ENCODE data around the gene CPLX1. TPM values are rescaled to one million over a fixed set of nuclear protein-coding genes. Genes with fewer than 3 reads are reported as not detected.

CPLX1 gene
- total RNA-seq, 2 experiments from 2014 or later = 1.5 TPM

DNA sequence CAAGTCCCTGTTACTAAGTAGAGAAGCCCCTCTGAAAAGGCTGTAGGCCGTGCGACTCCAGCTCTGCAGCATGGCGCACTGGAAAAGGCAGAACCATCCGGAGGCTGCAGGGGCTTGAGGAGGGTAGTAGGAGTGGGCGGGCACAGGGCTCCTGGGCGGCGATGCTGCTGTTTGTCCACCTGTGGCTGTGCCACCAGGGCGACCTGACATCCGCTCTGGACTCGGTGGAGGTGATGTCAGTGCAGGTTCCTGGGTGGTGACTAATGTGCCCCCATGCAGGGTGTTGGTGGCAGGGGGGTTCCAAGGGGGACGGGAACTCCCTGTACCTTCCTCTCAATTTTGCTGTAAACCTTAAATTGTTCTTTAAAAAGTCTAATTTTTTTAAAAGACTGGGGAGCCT lies 62.0 kb downstream of the CPLX1 start:
- intact Hi-C loops (cut with DNase I, micrococcal nuclease) = no loop called here
- TF ChIP-seq, protein P1, sequence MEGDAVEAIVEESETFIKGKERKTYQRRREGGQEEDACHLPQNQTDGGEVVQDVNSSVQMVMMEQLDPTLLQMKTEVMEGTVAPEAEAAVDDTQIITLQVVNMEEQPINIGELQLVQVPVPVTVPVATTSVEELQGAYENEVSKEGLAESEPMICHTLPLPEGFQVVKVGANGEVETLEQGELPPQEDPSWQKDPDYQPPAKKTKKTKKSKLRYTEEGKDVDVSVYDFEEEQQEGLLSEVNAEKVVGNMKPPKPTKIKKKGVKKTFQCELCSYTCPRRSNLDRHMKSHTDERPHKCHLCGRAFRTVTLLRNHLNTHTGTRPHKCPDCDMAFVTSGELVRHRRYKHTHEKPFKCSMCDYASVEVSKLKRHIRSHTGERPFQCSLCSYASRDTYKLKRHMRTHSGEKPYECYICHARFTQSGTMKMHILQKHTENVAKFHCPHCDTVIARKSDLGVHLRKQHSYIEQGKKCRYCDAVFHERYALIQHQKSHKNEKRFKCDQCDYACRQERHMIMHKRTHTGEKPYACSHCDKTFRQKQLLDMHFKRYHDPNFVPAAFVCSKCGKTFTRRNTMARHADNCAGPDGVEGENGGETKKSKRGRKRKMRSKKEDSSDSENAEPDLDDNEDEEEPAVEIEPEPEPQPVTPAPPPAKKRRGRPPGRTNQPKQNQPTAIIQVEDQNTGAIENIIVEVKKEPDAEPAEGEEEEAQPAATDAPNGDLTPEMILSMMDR (IDR thresholded peaks at IDR 0.05) = no peak
- Mint-ChIP-seq H3K4me3 (no peak overlapping the region), H3K27me3 (no peaks in the 10 kb centered on the region), H3K27ac (no peak overlapping the region), H3K9me3 (no peaks in the 10 kb centered on the region), H3K36me3 (ENCODE audit: low read depth) (peaks cover 76% of the 10 kb centered on the region), H3K4me1 (ENCODE audit: low read depth) (peaks cover 25% of the 10 kb centered on the region)
- peaks cover 49% of the 10 kb centered on the region for H3K36me3 ChIP-seq (ENCODE audit: insufficient read depth, low read length)
- H3K27ac ChIP-seq (ENCODE audit: low read depth in 1 of 2, low read length in 2 of 2) = no peak overlapping the region
- H3K9me3 ChIP-seq (ENCODE audit: control insufficient read depth in 1 of 2, insufficient read depth in 1 of 2, low read length in 2 of 2) = peaks cover 0 to 20% of the 10 kb centered on the region in 2 experiments
- CTCF ChIA-PET = no interaction called here
- no peak overlapping the region for H3K4me3 ChIP-seq (ENCODE audit: low read length)
- POLR2A ChIA-PET = no interaction called here
- H3K4me1 ChIP-seq (ENCODE audit: insufficient read depth, low read length) = peaks cover 21% of the 10 kb centered on the region
- ATAC-seq (ENCODE audit: poor library complexity) = no peak
- peak in 1 of 14 experiments; percentile 33 for DNase-seq
- H3K27me3 ChIP-seq (ENCODE audit: control insufficient read depth in 1 of 2, insufficient read depth in 2 of 2, low read length in 2 of 2) = no peaks in the 10 kb centered on the region

DNA sequence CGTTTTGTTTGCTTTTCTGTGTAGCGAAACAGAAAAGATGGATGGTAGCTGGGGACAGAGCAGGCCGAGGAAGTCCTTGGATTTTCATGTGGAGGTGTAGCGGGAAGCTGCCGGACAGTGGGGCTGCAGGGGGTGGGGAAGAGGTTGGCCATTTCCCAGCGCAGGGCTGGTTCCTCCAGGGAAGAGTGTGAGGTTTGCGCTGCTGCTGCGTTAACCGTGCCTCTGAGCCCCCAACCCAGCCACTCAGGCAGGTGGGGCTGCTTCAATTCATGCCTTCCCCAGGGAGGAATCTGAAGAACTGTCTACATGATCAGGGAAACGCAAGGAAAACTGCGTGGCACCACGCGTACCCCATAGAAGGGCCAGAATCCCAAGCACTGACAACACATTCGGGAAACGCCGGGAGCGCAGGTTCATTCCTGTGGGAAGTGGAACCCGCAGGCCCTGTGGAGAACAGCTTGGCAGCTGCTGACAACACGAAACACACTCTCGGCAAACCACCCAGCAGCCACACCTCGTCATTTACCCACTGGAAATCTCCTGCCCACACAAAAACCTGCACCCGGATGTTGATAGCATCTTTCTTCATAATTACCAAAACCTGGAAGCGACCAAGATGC lies 62.6 kb downstream of the CPLX1 start:
- DNase-seq (no peak), ATAC-seq (ENCODE audit: poor library complexity) (no peak)
- ChIA-PET POLR2A (interaction anchor here (1.2 kb wide), 1 partner anchor 18 kb away, joined by 3 read pairs; no protein-coding TSS in a partner anchor), CTCF (no interaction called here)
- TF ChIP-seq, protein P1 (IDR thresholded peaks at IDR 0.05) = no peak
- peak overlapping the region; percentile 7 for H3K27ac Mint-ChIP-seq
- H3K4me3 ChIP-seq (ENCODE audit: low read length) = no peak overlapping the region
- no peaks in the 10 kb centered on the region for H3K9me3 Mint-ChIP-seq
- H3K27ac ChIP-seq (ENCODE audit: low read depth in 1 of 2, low read length in 2 of 2) = no peak overlapping the region
- H3K27me3 ChIP-seq (ENCODE audit: control insufficient read depth in 1 of 2, insufficient read depth in 2 of 2, low read length in 2 of 2) = no peaks in the 10 kb centered on the region
- no peak overlapping the region for H3K4me3 Mint-ChIP-seq
- H3K36me3 ChIP-seq (ENCODE audit: insufficient read depth, low read length) = peaks cover 42% of the 10 kb centered on the region
- H3K27me3 Mint-ChIP-seq = no peaks in the 10 kb centered on the region
- H3K36me3 Mint-ChIP-seq (ENCODE audit: low read depth) = peaks cover 74% of the 10 kb centered on the region
- H3K4me1 Mint-ChIP-seq (ENCODE audit: low read depth) = peaks cover 25% of the 10 kb centered on the region
- peaks cover 0 to 20% of the 10 kb centered on the region in 2 experiments for H3K9me3 ChIP-seq (ENCODE audit: control insufficient read depth in 1 of 2, insufficient read depth in 1 of 2, low read length in 2 of 2)
- peaks cover 20% of the 10 kb centered on the region for H3K4me1 ChIP-seq (ENCODE audit: insufficient read depth, low read length)
- intact Hi-C loops (cut with DNase I, micrococcal nuclease) = no loop called here

DNA sequence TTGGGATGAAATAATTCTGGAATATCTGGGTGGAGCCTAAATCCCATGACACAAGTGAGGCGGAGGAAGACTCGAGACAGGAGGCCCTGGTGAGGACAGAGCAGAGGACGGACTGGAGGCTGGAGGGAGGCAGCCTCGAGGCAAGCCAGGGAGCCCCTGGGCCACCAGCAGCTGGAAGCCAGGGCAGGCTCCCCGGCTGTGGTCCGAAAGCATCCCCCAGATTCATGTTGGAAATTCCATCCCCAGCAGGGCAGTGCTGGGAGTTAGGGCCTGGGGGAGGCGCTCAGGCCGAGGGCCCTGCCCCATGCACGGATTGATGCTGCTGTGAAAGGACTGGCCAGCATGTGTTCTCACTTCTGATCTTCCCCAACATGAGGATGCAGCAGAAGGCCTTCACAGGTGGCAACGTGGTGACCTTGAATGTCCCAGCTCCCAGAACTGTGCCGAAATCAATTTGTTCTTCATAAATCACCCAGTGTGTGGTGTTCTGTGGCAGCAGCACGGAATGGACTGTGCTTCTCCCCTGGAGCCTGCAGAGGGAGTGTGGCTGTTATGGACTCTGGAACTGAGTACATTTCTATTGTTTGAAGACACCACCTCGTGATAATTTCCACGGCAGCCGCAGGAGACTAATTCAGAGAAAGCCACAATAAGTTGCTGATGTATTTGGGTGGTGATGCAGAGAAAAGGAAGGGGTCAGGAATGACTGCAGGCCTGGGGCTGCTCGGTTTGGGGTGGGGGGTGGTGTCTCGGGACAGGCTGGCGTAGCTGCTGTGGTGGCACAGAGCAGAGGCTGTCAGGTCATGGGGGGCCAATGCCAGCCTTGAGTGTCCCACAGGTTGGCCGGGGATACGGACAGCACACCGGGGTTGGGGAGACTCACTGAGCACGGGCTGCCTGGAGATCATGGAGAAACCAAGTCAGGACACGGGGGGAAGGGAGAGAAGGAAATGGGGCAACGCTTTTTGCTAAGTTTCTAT lies 63.4 kb downstream of the CPLX1 start:
- CTCF ChIA-PET = no interaction called here
- intact Hi-C loops (cut with DNase I, micrococcal nuclease) = no loop called here
- peaks cover 20% of the 10 kb centered on the region for H3K4me1 ChIP-seq (ENCODE audit: insufficient read depth, low read length)
- Mint-ChIP-seq H3K36me3 (ENCODE audit: low read depth) (peaks cover 69% of the 10 kb centered on the region), H3K27ac (peak overlapping the region; percentile 42), H3K4me1 (ENCODE audit: low read depth) (peaks cover 22% of the 10 kb centered on the region), H3K27me3 (no peaks in the 10 kb centered on the region), H3K9me3 (no peaks in the 10 kb centered on the region), H3K4me3 (no peak overlapping the region)
- TF ChIP-seq, protein P1 (IDR thresholded peaks at IDR 0.05) = no peak
- no peaks in the 10 kb centered on the region for H3K27me3 ChIP-seq (ENCODE audit: control insufficient read depth in 1 of 2, insufficient read depth in 2 of 2, low read length in 2 of 2)
- H3K36me3 ChIP-seq (ENCODE audit: insufficient read depth, low read length) = peaks cover 38% of the 10 kb centered on the region
- DNase-seq (no peak), ATAC-seq (ENCODE audit: poor library complexity) (no peak)
- H3K9me3 ChIP-seq (ENCODE audit: control insufficient read depth in 1 of 2, insufficient read depth in 1 of 2, low read length in 2 of 2) = peaks cover 0 to 20% of the 10 kb centered on the region in 2 experiments
- no peak overlapping the region for H3K4me3 ChIP-seq (ENCODE audit: low read length)
- H3K27ac ChIP-seq (ENCODE audit: low read depth in 1 of 2, low read length in 2 of 2) = no peak overlapping the region
- POLR2A ChIA-PET = interaction anchor here (1.2 kb wide), 1 partner anchor 19 kb away, joined by 3 read pairs; no protein-coding TSS in a partner anchor

Measured in CD4-positive, alpha-beta T cell (primary cell).